NCI-H526 treated with DMSO at 0.1 percent for 48 hours (cell line): Measurements from ENCODE around the gene INSM1.

Experiments used
- DNase-seq: peaks from one replicate; lab custom pipeline; 2025; lab: John Stamatoyannopoulos, UW

Gene INSM1

DNA sequence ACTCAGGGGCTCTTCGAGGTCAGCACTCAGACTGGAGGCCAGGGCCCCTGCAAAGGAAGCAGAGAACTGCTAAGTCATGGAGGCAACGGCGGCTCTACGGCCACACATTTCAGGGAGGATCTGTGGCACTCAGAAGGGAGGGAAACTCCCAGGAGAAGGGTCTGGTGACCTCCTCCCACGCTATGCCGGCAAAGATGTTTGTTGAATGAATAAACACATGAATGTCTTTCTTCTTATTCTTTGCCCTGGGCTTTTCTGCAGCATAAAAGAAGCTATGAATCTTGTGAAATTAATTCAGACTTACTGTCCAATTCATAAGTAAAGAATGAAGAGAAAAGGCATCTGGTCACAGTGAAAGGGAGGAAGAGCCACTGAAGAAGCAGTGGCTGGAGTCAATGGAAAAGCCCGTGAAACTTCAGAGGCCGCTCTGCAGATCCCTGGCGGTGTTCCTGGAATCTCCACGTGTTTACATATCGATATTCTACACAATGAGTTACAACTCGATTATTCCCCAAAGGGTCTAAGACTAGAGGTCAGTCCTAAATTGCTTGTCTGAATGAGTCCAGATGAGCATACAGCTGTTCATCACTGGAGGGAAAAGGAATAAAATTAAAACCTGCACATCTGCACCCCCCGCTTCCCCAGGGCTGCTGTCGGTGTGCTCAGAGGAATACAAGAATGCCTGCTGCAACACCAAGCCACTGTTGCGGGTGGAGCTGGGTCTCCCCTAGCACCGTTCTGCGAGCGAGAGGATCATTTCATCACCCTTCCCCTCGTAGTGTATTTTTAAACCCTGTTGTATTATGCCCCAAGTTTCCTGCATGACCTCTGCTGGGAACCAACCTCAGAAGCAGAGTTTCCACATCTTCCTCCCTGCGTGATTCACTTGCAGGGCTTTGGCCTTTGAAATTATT is 25.6 kb downstream of the INSM1 start:
- DNase-seq, result no peak

DNA sequence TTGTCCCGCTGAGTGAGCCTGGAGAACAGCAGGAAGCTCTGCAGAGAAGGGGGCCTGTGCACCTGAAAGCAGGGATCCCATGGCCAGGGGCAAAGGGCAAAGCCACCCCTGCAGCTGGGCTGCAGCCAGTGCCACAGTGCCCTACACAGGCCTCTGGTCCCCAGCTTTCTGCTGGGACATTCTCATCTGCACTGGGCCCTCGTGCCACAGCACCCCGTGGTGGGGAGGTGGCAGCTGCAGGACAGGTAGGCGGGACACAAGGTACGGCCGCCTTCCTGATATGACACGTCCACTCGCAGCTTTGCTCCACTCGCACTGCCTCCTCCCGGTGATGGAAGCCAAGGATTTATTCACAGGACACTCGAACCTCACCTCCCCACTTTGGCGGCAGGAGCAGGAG is 27.2 kb downstream of the INSM1 start:
- DNase-seq, result no peak

DNA sequence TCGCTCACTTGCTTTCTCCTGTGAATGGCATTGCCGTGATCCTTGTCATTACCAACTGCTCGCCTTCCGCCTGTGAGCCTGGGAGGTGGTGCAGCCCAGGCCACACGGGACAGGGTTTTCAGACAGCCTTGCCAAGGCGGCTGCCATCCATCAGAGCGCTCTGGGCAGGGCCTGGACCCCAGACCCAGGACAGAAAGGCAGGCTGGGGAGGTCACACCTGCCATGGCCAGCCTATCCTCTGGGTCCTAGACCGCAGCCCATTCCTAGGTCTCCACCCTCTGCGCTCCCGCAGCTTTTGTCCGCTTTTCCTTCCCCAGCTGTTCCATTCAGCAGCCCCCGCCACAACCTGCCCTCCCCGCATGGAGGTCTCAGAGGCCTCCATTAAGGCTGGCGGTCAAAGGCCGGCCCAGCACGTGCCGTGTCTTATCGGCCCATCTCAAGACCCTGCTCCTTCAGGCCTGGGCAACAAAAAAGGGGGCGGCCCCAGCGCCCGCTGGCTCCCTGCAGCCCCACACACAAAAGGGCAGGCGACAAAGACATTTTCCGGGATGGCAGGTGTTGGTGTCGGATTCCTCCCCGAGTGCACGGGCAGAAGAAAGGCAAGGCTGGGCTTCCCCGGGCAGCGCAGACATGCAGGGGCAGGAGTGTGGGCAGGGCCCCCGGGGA is 28.1 kb downstream of the INSM1 start:
- no peak for DNase-seq

DNA sequence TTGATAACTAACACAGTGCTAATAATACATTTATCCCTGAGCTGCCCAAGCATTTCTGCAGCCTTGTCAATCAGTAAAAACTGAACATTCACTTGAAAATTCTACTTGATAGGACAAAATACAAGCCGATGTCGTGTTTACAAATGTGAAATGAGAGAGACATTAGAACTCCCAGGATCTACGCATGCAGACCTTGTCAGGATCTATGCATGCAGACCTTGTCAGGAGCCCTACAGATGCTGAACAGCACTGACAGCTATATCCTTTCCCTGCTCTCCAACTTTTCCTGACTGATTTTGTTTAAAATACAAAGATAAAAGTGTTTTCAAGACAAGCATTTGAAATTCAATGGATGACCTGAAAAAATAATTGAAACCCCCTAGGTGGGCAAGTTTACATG is 28.9 kb downstream of the INSM1 start:
- DNase-seq, result no peak

DNA sequence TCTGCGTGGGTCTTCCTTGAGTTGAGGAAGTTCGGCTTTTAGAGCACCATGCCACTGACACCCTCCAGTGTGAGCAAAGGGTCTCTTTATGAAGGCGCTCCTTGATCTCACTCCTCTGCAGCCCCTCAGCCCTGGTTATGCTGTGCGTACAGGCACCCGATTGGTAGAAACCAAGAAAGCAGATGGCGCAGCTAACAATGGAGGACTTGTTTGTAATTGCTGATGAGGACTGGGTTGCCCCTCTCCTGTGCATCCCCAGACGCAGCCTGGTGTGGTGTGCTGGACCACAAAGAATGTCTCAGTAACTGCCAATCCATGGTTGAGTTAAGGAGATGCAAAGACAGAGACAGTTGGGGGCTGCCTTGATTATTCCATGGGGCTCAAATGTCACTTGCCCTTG is 30.2 kb downstream of the INSM1 start:
- no peak for DNase-seq

DNA sequence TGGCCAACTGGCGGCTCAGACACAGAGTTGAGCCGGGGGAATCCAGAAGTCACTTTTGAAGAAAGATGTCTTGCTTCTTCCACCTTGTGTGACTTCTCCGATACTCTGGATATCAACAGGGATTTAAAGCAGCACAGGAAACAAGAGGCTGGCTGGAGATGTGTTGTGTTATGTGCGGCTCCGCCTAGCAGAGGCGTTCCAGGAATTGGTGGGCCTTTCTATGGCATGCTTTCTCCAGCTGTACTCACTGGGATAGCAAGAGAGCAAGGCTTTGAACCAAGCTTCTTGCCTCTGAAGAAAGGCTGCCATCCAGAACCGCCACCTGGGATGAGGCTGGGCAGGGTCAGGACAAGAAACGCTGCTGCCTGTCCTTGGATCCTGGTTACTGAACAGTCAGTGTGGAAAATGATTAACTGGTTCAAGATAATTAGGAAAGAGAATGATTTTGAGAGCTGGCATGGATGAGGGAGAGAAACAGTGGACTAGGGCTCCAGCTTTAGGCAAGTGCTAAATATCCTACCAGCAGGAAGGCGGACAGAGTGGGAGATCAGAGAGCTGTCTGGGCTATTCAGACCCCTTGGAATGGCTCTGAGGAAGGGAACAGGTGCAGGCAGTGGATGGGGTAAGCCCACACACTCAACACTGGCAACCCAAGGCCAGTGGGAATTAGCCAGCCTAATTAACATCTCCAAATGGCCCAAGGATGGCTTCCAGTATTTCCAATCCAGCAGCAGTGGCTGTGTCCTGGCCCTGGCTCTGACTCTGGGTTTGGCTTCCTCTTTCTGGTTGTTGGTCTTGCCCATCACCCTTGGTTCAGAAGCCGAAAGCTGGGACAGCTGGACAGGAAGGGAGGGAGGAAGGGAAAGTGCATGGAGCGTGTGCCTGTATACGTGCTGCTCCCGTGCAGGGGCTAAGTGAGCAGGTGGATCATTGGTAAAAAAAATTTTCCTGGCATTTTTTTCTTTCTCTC is 31.9 kb downstream of the INSM1 start:
- DNase-seq, result no peak

DNA sequence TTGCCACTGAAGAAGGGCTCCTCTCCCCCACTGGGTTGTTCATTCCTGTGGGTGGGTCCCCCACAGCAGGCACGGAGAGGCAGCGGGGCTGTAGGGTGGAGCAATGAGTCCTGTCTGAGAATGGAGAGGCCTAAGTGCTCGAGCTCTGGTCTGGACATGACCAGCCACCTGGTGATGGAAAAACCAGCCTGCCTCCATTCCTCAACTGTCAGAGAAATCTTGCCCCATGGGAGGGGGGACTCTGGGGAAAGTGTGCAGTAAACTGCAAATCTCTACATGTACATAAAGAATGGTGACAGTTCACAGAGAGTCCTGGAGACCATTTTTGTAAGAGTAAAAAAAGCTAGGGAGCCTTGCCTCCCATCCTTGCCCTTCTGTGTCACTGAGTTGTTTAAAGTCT is 34.1 kb downstream of the INSM1 start:
- no peak for DNase-seq

DNA sequence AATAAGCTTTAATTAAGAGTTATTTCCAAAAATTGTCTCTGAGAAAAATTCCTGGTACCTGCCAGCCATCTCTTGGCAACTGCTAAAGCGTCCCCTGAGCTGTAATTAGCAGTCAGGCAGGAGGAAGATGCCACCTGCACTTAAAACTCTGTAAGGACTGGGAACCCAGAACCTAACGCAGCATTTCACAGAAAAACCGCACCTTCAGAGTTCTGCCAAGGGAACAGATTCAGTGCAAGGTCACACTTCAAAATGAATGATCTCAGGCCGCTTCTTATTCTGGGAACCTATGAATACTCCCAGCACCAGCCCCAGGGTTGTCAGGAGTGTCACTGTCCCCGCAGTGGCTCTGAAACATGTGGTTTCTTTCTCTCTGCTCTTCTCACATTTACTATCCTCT is 36.7 kb downstream of the INSM1 start:
- DNase-seq, result no peak

DNA sequence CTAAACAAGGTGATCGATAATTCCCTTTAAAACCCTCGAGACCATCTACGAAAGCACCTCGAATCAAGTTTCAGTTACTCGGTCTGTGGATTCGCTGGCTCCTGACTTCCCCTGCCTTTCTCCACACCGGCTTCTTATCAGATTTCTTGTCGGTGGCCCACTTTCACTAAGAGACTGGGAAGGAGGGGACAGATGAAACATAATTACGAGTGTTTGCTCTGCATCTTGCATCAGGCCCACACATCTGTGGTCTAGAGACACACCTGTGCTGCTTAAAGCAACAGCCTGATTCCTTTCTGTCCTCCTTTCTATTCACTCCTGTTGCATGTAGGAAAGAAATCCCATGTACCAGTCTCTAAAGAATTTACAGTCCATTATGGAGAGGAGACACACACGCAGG is 37.7 kb downstream of the INSM1 start:
- no peak for DNase-seq

DNA sequence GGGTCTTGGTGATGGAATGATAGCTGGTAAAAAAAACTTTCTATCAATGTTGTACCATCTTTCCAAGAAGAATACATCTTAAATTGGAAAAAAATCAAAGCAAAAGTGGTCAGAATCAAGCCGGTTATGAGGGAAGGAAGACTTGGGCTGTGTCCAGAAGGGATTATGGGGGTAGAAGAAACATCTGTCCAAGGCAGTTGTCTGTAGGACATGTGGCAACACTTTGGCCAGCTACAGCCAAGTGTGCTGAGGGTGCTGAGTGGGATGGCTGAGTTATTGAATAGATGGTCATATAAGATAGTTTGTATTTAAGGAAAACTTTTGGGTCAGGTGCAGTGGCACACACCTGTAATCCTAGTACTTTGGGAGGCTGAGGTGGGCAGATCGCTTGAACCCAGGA is 38.4 kb downstream of the INSM1 start:
- DNase-seq, result no peak

DNA sequence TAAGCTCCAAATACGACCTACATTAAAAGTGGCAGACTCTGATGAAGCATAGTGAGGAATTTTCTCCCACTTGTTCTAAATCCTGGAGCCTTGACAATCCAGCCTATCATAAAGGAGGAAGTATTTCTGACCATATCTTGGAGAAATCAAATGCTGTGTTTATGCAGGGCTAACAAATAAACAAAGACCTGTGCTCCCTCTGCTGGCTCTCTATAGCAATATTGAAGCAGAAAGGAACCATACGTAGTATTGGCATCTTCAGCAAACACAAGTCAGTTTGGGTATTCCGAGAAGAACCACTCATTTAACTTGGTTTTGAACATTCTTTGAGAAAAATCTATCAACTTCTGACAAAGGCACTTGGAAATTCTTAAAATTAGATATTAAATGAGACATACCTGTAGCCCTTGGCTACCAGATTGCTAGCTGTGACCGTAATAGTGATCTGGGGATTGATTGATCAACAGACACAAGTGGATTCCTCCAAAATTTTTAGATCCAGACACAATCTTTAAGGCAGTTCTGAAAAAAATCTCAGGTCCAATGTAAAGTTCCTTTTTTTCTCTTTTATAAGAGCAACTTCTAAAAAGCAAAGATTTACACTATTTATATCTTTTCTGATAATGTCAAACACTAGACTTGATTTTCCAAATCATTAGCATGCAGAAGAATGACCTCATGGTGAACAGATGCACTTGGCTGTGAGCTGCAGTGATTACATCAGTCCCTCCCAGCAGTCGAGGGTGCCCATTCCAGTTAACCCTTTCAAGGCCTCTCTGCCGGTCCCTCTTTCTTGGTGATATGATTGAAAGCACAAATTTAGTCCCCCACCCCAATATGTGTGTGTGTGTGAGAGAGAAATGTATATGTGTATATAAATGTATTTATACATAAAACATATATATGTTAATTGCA is 40.2 kb downstream of the INSM1 start:
- no peak for DNase-seq

DNA sequence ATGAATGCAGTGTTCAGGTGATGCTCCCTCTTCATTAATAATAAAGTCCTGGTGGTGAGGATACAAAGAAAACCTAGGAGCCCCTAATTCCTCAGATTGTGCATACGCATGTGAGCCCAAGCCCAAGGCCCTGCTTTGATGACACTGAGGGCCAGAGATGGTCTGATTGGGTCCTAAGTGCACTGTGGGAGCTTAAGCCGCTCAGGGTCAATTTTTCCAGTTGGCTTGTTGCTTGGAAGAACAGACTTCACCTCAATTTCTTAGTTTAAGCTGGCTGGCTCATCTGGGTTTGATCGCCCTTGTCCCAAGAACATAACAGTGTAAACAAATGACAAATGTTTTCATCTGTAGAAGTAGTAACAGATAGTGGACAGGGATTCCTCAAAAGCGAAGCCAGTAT is 41.4 kb downstream of the INSM1 start:
- DNase-seq, result no peak

DNA sequence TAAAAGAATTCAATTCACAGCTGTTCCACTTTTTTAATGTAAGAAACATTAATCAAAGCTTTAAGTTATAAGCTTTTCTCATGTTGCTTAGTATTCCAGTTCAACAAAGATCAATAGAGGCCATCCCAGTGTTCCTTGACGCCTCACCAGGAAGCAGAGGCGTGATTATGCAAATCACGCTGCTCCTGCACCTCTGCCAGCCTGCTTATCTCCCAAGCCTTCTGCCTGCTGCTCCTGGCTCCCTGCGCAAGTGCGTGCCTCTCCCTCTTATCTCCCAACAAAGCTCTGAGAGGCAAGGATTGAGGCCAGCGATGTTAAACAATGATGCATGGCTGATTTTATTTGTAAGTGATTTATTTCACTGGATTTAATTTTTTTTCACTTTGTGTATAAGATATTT is 42.8 kb downstream of the INSM1 start:
- peak; percentile 84 for DNase-seq

DNA sequence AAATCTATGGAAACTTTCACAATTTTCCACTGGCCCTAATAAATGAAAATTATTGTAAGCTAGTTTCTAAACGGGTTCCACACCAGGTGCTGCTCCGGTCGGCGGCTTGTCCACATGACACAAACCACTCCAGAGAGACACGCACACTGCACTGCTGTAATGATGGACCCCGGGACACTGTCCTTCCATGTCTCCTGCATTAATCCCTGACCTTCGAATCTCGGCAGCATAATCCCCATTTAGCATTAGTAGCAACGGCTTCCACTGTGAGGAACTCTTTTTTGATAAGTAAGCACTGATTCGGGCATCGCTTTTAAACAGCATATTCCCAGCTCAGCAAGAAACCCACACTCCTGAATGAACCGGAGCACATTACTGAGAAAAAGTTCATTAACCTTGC is 43.5 kb downstream of the INSM1 start:
- no peak for DNase-seq

DNA sequence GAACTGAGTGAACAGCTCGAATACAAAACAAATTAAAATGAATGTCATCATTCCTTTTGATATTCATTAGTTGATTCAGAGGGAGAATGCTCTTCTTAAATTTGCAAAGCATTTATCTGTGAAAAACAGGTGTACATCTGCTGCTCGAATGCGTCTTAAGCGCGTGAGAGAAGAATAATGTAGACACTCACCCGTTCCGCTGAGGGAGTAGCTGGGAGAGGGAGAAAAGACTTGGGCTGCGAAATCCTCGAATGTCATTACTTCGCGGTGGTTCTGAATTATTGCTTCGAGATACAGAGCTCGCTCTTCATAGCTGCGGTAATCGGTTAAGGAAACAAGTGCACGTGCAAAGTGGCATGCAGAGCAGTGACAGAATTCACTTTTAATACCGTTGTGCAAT is 43.9 kb downstream of the INSM1 start:
- DNase-seq, result no peak

DNA sequence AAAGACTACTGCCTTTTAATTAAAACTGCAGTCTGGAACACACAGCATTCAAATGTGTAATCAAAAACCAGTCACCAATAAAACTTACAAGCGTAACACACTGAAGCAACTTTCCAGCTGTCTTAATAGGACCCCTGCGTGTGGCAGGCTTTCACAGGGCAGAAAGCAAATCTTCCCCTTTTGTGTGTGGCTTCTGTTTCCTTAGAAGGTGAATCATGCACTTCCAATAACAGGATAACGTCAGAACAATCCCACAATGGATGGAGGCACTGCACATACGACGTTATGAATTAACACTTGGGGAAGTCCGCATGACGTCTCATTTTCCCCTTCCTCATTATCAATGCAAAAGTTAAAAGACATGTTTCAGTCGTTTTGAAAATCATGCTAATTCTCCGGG is 44.8 kb downstream of the INSM1 start:
- DNase-seq, result peak; percentile 59

DNA sequence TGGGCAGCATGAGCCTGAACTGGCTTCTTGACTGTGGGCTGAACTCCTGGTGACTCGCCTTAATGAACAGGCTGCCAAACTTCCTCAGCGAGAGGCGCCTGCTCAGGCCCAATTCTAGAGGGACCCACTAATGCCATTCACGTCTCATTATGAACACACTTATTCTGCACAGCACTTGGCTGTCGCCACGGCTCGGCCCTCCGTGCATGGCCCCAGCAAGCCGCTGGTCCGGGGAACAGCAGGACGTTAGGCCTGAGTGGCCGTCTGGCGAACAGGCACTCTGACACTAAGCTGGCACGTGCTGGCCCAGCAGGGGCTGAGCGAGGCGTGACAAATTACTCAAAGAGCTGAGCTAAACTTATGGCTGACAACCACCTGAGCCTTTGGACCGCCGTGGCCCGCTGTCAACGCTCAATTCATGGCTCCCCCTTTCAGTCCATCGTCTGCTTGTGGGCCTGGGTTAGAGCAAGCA is 45.9 kb downstream of the INSM1 start:
- no peak for DNase-seq

DNA sequence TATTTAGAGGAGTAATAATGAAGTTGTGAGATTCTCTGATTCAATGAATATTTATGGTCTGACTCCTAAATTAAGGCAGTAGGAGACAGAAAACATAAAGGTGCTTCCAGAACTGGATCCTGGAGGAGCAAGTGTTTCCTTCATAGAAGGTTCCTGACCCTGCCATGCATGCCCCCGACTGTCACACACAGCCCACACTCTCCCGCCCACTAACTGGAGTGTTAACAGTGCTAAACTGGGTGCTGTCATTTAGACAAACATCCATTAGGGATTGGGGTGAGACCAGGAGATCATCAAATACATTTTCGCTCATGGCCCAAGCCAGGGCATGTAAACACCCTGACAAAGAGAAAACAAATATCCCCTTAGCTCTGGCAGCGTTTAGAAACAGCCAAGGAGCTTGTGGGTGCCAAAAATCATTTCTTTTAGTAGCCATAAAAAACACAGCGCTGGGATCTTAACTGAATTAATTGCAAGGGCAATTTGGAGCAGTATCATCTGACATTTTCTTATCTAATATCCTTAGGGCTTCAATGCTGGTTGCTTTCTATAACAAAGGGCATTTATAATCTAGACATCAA is 46.8 kb downstream of the INSM1 start:
- no peak for DNase-seq

DNA sequence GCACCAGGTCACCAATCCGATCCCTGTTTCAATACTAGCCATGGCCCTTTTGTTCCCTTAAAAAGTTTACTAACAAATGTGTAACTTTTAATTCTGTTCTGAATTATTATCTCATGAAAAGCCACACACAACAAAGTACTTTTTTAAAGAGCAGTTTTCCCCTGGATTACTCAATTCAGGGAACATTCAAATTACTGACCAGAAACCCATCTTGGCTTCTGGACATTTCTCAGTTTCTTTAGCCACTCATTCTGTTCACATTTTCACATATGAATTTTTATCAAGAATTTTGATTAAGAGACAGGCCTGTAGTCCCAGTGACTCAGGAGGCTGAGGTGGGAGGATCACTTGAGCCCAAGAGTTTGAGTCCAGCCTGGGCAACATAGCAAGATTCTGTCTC is 47.4 kb downstream of the INSM1 start:
- no peak for DNase-seq

DNA sequence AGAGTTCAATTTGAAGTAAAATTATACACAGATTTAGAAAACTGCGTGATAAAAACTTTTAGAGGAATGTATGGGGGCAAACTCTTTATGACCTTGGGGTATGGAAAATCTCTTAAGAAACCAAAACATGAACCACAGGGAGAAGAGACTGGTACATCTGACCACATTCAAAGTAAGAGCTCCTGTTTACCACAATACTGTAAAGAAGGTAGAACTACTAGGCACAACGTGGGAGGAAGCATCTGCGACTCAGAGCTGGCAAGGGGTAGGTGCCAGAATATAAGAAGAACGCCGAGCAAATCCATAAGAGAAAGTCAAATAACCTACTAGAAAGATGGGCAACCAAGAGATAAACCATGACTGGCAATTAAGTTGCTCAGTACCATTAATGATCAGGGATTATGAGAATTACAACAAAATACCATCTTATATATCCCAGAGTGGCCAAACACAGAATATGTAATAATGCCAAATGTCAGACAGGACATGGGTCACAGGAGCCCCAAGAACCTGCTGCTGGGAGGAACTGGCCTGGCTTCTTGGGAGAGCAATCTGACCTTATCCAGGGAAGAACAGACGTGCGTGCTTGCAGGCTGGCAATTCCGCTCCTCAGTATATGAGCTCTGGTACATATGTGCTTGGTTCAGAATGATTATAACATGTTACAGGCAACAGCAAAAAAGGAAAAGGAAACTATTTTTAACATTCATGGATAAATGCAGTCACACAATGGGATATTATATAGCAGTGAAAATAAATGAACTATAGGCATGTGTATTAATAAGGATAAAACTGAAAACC is 50.2 kb downstream of the INSM1 start:
- no peak for DNase-seq
